HFFc6 (cell line): Measurements from ENCODE around the gene RPS27. TPM values are rescaled to one million over a fixed set of nuclear protein-coding genes. Genes with fewer than 3 reads are reported as not detected.

Experiments
- DNase-seq: peaks from one replicate; pipeline ENCODE4 v3.0.0-alpha.2; 2018
- H3K27ac Mint-ChIP-seq: 2 replicates; pipeline ENCODE4 v1.8.0; 2020; ENCODE audit warnings: mild to moderate bottlenecking, mixed read lengths
- H3K27me3 Mint-ChIP-seq: 2 replicates; pipeline ENCODE4 v1.8.0; 2021; ENCODE audit warnings: mild to moderate bottlenecking, moderate library complexity, mixed read lengths; ENCODE audit not compliant: insufficient read depth
- H3K36me3 Mint-ChIP-seq: 2 replicates; pipeline ENCODE4 v1.8.0; 2021; ENCODE audit warnings: low read depth, mixed read lengths
- H3K4me1 Mint-ChIP-seq: 2 replicates; pipeline ENCODE4 v1.8.0; 2020; ENCODE audit warnings: low read depth, mixed read lengths
- H3K4me3 Mint-ChIP-seq: 2 replicates; pipeline ENCODE4 v1.8.0; 2020; ENCODE audit warnings: mild to moderate bottlenecking, moderate library complexity, mixed read lengths
- H3K9me3 Mint-ChIP-seq: 2 replicates; pipeline ENCODE4 v1.8.0; 2020; ENCODE audit warnings: mild to moderate bottlenecking, mixed read lengths
- total RNA-seq, 6 experiments: library from RNA; stranded (reverse); fragmentation: NEBNext Ultra II Directional; extraction: Animal tissue kit (Norgen Biotek cat#: 25700); gene quantifications; 2 replicates in 1 of 6; 3 replicates in 5 of 6; pipeline ENCODE4 v1.2.3, GENCODE V29; 2021
- TF ChIP-seq, protein P1 (sequence below): fragments of 200-600 bp; sonication (generic); IDR thresholded peaks from 2 replicates; pipeline ENCODE4 v1.5.0; 2021; ENCODE audit warnings: antibody characterized with exemption, mild to moderate bottlenecking

RPS27 gene
- total RNA-seq, 6 experiments from 2014 or later = 954 to 1,562 (median 1,206) TPM

DNA sequence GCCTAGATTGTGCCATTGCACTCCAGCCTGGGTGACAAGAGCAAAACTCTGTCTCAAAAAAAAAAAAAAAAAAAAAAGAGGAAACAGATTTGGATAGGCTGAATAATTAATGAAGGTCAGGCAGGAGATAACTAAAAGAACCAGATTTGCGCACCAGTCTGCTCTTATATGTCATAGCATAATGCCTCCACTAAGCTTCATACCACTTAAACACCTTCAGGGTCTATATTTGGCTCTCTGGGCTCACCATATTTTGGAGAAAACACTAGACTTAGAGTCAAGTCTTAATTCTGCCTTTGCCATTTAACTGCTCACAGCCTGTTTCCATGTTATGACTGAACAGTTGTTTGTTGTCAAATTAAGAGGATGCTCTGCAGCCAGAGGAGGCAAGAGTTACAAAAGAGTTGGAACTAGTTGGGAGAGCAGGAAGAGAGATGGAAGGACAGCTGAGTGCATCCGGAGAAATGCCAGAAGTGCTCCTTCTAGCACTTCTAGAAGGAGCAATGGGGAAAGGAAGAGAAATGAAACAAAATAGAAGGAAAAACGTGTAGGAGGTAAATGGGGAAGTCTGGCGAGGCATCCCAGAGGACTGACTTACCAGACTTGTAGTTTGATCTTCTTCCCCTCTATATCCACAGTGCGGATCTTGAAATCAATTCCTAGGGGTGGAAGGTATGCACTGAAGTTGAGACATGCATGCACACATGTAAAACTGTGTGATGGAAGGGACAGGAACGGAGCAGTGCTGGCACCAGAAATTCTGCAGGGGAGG, 6.3 kb upstream of the RPS27 start:
- H3K27ac Mint-ChIP-seq = peak overlapping the region; percentile 88
- H3K9me3 Mint-ChIP-seq = no peaks in the 10 kb centered on the region
- H3K4me1 Mint-ChIP-seq = peaks cover 26% of the 10 kb centered on the region
- DNase-seq = no peak
- peak overlapping the region; percentile 95 for H3K4me3 Mint-ChIP-seq
- H3K36me3 Mint-ChIP-seq = peaks cover 24% of the 10 kb centered on the region
- peaks cover 2% of the 10 kb centered on the region for H3K27me3 Mint-ChIP-seq
- TF ChIP-seq, protein P1, sequence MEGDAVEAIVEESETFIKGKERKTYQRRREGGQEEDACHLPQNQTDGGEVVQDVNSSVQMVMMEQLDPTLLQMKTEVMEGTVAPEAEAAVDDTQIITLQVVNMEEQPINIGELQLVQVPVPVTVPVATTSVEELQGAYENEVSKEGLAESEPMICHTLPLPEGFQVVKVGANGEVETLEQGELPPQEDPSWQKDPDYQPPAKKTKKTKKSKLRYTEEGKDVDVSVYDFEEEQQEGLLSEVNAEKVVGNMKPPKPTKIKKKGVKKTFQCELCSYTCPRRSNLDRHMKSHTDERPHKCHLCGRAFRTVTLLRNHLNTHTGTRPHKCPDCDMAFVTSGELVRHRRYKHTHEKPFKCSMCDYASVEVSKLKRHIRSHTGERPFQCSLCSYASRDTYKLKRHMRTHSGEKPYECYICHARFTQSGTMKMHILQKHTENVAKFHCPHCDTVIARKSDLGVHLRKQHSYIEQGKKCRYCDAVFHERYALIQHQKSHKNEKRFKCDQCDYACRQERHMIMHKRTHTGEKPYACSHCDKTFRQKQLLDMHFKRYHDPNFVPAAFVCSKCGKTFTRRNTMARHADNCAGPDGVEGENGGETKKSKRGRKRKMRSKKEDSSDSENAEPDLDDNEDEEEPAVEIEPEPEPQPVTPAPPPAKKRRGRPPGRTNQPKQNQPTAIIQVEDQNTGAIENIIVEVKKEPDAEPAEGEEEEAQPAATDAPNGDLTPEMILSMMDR = 0 out of 2 replicates have a peak, but pooled peaks have one; percentile 3

DNA sequence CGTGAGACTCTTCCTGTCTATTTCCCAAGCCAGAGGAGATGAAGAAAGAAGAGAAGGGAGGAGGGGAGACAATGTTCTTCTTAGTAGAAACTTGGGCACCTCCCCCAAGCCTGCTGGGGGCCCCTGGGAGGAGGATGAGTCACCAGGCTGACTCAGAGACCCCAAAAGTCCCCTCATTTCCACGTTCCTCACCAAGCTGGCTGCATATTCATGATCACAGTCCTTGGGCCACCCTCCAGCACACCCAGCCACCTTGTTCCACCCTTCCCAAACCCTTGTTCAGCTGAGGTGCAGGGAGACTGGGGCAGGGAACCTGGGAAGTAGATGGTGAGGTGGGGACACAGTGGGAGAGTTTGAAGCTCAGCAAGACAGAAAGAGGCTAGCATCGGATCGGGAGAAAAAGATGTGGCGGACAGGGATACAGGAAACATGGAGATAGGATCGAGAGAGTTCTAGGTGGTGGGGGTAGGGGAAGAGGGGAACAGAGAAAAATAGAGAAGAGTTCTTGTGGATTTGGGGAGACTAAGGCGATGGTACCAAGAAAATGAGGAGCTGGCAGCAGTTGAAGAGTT, 5.1 kb upstream of the RPS27 start:
- peak overlapping the region; percentile 95 for H3K4me3 Mint-ChIP-seq
- TF ChIP-seq, protein P1 = no peak
- peak overlapping the region; percentile 88 for H3K27ac Mint-ChIP-seq
- DNase-seq = peak; percentile 36
- peaks cover 3% of the 10 kb centered on the region for H3K9me3 Mint-ChIP-seq
- peaks cover 2% of the 10 kb centered on the region for H3K27me3 Mint-ChIP-seq
- H3K4me1 Mint-ChIP-seq = peaks cover 33% of the 10 kb centered on the region
- peaks cover 26% of the 10 kb centered on the region for H3K36me3 Mint-ChIP-seq

DNA sequence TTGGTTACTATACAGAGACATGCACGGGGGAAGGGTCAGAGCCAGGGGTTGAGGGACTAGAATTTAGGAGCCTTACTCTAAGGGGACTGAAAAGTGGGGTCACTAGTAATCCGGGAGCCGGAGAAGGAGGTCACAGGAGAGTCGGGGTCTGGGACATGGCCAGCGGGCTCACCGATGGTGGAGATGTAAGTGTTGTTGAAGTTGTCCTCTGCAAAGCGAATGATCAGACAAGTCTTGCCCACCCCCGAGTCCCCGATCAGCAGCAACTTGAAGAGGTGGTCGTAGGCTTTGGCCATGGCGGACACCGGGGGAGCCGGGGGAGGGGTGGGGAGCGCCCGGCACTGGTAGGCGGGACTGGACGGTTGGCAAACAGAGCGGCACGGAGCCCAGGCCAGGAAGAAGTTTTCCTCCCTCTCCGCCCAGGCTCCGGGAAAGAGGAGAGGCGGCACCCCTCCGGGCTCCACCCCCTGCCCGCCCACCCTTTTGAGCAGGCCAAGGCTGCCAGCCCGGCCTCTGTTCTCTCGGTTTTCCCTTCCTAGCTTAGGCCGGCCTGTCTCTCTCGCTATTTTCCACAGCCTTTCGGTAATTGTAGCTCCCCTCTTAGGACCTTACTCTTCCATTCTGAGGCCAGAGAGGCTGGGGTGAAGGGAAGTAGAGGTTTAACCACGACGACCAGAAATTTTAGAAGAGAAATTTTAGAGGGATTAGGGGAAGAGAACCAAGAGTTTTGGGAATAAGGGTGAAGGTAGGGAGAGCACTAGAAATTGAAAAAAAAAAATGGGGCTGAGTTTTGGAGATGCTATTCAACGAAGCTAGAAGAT, 4.4 kb upstream of the RPS27 start, which contains the start of gene RAB13:
RAB13 (minus strand) TSS at position 399 of the 821 bp plus-strand sequence; CDS start at position 296, 103 bp downstream.
- Mint-ChIP-seq H3K4me1 (peaks cover 37% of the 10 kb centered on the region), H3K9me3 (peaks cover 7% of the 10 kb centered on the region), H3K27me3 (peaks cover 9% of the 10 kb centered on the region), H3K4me3 (peak within 1 kb of the TSS; percentile 95), H3K27ac (peak within 1 kb of the TSS; percentile 88), H3K36me3 (peaks cover 33% of the 10 kb centered on the region)
- TF ChIP-seq, protein P1 = no peak
- DNase-seq = peak; percentile 78

GRCh38 chr1:153987621-153988020, 2.9 kb upstream of the RPS27 start:
- H3K27ac Mint-ChIP-seq = peak overlapping the region; percentile 83; the same call in 1 of the 2 replicates
- peaks cover 50% of the 10 kb centered on the region for H3K4me1 Mint-ChIP-seq
- peaks cover 38% of the 10 kb centered on the region for H3K36me3 Mint-ChIP-seq
- TF ChIP-seq, protein P1 = no peak
- H3K9me3 Mint-ChIP-seq = peaks cover 7% of the 10 kb centered on the region
- H3K4me3 Mint-ChIP-seq = no peak overlapping the region
- H3K27me3 Mint-ChIP-seq = peaks cover 18% of the 10 kb centered on the region
- DNase-seq = no peak

- H3K4me1 Mint-ChIP-seq = peaks cover 40% of the 10 kb centered on the region
- H3K9me3 Mint-ChIP-seq = peaks cover 7% of the 10 kb centered on the region
- H3K36me3 Mint-ChIP-seq = peaks cover 41% of the 10 kb centered on the region
- TF ChIP-seq, protein P1 = no peak
- H3K27ac Mint-ChIP-seq = peak overlapping the region; percentile 99
- peaks cover 18% of the 10 kb centered on the region for H3K27me3 Mint-ChIP-seq
- no peak for DNase-seq
- peak overlapping the region; percentile 99 for H3K4me3 Mint-ChIP-seq
These were observed 629 bp downstream of the RPS27 start for GRCh38 chr1:153991151-153991630.
